Activated T-cell treated with anti-CD3 and anti-CD28 coated beads for 4 hours (primary cell): Measurements from ENCODE around the gene PEG3.
"Not testable (repeated sequence)": the region's sequence is repeated elsewhere in the genome, so short reads cannot be mapped to it uniquely, and the experiment has no call there.

ENCODE experiments used
- DNase-seq: peaks from one replicate; pipeline ENCODE4 v3.0.0-alpha.2; 2020

PEG3 gene

DNA sequence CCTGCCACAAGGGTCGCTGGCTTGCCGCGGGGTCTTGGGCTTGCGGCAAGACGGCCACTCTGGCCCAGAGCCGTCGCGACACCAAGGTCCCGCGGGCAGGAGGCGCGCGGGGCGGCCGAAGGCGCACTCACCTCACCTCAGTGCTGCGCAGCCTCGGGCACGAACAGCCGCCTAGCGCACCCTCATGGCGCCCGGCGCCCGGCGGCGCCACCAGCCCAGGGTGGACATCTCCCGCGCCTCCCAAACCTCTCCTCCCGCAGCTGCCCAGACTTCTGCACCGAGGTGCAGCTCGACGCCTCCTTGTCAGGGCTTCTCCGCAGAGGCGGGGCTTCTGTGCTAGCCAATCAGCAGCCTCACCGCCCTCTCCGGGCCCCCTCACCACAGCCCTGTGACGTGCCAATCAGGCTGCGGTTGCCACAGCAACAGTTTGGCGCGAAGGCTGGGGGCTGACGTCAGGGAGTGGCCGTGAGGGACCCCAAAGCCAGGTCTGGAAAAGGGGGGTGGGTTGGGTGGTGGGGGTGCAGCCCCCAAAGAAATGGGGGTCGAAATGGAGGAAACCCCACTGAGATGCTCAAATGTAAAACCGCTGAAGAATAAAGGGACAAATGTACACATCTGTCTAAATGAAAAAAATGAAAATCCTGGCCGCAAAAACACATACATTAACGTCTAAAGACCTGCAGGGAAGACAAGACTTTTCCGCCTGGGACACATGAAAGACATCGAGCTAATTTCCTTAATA, at the start of gene PEG3, which contains the start of gene ZIM2:
PEG3 (minus strand) TSS at position 276 of the 742 bp plus-strand sequence. CDS start 16,071 bp downstream, outside the sequence.
ZIM2 (minus strand) TSS at position 276 of the 742 bp plus-strand sequence. CDS start 16,449 bp downstream, outside the sequence.
- DNase-seq: no peak

GRCh38 chr19:56885173-56885985, 44.9 kb upstream of the PEG3 start:
- DNase-seq: no peak

GRCh38 chr19:56884441-56884840, 43.9 kb upstream of the PEG3 start:
- DNase-seq: no peak

DNA sequence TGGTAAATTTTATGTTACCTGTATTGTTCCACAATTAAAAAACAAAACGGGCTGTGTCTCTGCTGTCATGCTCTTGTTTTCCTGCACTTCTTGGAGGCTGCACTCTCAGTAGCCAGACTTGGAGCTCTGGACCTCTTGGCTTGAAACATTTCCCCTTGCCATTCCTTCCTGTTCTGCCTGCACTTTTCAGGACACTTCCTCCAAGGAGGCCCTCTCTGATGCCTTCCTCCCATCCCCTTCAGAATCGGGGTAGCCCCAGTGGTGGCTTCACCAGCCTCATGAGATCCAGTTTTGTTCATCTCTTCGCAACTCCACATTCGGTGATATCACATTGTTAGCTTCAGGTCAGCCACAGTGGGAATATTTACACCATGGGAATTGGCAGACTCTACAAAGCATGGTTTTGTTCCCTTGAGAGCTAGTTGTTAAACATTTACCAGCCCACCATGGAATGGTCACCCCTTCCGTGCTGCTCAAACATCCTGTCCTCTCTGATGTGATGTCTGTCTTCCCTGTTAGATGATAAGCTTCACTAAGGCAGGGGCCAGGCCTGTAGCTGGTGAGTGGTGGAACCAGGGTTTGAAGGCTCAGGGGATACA, 40.2 kb upstream of the PEG3 start:
- DNase-seq: no peak

- DNase-seq: no peak
Observed at GRCh38 chr19:56877069-56877715, 36.7 kb upstream of the PEG3 start.

DNA sequence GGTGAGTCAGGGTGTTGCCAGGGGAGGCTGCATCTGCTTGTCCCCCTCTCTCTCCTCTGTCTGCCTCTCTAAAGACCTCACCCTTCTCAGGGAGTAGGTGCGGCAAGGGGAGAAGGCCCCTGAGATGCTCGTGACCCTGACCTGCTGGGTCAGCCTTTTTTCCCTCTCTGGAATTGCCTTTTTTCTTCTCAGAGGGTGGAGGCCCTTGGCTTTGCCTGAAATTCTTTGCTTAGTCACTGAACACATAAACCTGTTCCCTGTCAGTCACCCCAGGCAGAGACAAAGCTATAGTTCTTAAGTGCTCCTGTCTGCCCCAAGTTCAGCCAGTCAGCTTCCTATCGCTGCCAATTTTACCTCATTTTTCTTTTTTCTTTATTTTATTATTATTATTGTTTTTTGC, 35.2 kb upstream of the PEG3 start:
- no peak for DNase-seq

GRCh38 chr19:56874530-56874929, 34.0 kb upstream of the PEG3 start:
- no peak for DNase-seq

DNA sequence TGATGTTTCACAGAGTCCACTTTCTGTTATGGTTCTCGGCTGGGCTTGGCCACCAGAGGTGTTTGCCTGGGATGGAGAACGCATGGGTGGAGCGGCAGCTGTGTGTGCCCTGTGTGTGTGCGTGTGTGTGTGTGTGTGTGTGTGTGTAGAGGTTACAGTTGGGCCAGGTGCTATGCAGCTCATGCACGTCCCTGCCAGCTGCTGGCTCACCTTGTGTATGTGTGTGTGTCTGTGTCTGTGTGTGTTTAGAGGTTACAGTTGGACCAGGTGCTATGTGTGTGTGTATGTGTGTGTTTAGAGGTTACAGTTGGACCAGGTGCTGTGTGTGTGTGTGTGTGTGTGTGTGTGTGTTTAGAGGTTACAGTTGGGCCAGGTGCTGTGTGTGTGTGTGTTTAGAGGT, 33.0 kb upstream of the PEG3 start:
- DNase-seq: no peak

DNA sequence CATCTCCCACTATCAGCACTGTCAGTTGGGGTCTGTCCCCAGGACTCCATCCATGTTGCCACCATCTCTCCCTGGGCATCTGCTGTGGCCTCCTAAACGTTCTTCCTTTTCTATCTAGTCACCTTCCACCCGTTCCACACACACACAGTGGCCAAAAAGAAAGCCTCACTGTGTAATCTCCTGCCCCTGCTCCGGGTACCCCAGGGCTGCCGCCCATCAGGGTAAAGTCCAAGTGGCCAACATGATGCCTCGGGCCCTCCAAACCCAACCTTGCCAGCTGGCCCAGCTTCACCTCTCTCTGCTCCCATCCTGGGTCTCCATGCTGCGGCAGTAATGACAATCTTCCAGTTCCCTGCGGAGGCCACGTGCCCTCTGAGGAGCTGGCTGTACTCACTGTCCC, 29.4 kb upstream of the PEG3 start:
- no peak for DNase-seq

DNA sequence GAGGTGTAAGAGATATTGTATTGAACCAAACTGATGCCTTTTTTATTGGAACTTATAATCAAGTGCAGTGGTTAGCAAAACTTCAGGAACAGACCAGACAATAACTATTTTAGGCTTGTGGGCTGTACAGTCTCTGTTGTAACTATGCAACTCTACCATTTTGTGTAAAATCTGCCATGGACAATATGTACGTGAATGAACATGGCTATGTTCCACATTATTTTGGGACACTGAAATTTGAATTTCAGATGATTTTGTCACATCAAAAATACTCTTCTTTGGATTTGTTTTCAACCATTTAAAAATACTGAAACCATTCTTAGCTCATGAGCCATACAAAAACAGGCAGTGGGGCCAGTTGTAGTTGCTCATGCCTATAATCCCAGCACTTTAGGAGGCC, 27.9 kb upstream of the PEG3 start:
- no peak for DNase-seq

DNA sequence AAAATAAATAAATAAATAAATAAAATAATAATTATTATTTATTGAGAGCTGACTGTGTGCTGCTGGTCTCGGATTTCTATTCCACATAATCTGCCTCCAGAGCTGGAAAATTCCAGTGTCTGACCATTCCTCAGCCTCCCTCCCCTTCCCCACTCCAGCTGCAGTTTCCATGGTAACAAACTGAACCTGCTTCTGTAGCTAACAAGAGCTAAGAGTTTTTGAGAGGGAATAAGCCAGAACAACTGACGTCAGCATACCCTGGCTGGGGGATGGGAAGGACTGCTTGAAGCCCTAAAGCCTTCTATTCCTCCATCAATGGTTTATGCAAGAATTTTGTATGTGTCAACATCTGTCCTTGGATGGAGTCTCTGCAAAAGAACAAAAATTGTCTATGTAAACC, 26.0 kb upstream of the PEG3 start:
- no peak for DNase-seq

DNA sequence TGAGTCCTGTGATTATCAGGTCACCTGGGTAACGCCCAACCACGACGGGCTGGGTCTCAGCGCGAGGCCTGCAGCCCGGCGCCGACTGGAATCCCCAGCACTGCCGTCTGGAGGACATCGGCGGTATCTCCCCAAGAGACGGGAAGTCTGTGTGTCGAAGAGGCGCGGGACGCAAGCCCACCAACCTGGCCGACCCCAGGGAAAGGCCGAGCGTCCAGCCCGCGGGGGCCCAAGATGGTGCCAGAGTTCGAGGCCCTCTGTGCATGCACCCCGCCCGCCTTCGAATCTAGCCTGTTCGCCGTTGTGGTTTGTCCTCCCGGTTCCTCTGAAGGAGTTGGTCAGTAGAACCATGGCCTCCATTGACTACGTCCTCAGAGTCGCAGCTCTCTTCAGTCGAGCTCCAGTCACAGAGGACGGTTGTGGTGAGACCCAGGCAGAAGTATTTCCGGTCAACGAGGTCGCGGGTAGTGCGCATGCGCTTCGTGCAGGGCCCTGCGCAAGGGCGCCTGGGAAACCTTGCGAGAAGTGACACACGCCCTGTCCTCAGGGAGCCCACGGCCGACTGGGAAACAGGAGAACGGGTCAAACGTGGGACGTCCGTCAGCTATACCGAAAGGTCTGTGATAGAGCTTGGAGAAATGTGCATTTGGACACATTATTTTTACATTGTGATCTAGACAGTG, 24.1 kb upstream of the PEG3 start:
- DNase-seq: no peak

DNA sequence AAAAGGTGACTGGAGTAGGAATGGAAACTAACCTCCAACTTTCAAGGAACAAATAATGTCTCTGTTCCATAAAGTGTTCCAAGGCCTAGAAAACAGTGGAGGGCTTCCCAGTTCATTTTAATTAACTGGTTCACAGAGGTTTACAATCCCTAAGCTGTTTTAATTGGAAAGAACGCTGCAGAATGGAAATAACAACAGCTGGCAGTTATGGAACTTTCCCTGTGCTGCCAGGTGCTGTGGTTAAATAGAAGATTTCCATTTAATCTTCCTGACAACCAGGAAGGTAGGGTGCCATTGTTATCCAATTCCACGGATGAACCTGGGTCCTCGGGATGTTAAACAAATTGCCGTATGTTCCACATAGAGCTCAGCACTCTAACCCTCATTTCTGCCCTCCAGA, 22.2 kb upstream of the PEG3 start:
- no peak for DNase-seq

DNA sequence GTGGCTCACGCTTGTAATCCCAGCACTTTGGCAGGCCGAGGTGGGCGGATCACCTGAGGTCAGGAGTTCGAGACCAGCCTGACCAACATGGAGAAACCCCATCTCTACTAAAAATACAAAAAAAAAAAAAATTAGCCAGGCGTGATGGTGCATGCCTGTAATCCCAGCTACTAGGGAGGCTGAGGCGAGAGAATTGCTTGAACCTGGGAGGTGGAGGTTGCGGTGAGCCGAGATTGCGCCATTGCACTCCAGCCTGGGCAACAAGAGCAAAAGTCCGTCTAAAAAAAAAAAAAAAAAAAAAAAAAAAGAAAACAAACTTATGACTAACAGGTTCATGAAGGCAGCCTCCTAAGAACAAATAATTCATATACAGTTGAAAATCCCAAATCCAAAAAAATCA, 19.9 kb upstream of the PEG3 start:
- not testable (repeated sequence) for DNase-seq

- no peak for DNase-seq
Observed at GRCh38 chr19:56858026-56858425, 17.5 kb upstream of the PEG3 start.

DNA sequence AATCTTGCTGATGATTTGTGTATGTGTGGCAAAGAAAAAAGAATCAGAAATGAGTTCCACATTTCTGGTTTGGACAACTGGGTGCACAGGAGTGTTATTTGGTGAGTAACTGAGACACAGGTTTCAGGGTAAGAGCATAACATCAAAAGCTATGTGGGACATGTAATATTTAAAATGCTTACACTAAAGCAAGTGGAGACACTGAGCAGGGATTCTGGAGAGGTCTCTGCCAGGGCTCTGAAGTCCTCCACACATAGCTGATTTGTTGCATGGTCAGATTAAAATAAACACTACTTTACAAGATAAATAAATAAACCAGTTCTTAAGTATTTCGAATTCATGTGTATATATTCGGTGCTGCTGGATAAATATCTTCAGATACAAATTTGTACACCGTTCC, 16.3 kb upstream of the PEG3 start:
- DNase-seq: no peak

DNA sequence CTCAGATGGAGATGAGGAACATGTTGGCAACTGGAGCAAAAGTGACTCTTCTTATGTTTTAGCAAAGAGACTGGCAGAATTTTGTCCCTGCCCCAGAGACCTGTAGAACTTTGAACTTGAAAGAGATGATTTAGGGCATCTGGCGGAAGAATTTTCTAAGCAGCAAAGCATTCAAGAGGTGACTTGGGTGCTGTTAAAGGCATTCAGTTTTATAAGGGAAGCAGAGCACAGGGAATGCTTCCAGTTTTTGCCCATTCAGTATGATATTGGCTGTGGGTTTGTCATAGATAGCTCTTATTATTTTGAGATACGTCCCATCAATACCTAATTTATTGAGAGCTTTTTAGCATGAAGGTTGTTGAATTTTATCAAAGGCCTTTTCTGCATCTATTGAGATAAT, 11.8 kb upstream of the PEG3 start:
- not testable (repeated sequence) for DNase-seq

GRCh38 chr19:56848166-56848565, 7.6 kb upstream of the PEG3 start:
- DNase-seq: no peak

DNA sequence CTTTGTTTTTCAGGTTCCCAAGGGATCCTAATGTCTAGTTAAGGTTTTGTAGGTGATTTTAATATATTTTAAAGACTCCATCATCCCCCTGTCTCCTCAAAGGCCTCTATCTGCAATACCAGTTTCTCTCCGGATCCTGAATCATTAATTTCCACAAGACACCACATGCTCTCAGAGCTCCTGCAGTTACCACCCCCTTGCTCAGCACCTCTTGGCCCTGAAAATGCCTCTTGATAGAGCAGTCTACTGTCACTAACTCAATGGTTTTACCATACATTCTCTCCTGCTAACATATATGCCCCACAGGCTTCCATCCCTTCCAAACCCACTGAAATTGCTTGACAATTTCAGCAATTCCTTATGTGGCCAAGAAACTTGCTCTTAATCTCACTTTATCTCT, 1.9 kb upstream of the PEG3 start:
- no peak for DNase-seq

DNA sequence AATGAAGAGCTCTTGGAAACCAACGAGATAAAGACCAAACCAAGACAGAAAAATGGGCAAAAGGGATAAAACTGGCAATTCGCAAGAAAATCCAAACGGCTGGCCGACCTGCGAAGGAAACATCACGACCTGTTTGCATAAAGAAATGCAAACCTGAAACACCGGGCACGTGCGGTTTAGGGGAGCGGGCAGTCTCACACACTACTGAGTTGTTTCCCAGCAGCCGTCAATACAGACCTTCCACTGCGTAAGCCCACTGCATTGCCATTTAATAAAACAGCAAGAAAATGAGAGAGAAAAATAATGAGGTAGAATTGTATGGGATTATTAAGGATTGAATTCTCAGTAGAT, 642 bp upstream of the PEG3 start:
- DNase-seq: no peak

GRCh38 chr19:56839652-56840450, 675 bp downstream of the PEG3 start:
- no peak for DNase-seq
